ENCODE measurements around the gene LGR4. TPM values are rescaled to one million over a fixed set of nuclear protein-coding genes. Genes with fewer than 3 reads are reported as not detected.
A peak's percentile ranks its signal among the peaks of the same experiment; 100 is the strongest.
"Not testable (repeated sequence)": the region's sequence is repeated elsewhere in the genome, so short reads cannot be mapped to it uniquely, and the experiment has no call there.

LGR4 gene
- total RNA-seq, 1 donor, result 25.1 TPM

GRCh38 chr11:27348340-27348873, 124.2 kb downstream of the LGR4 start:
- DNase-seq (ENCODE audit: low read depth), result no peak
- no peak overlapping the region for H3K4me3 ChIP-seq (ENCODE audit: low read depth, low read length)

DNA sequence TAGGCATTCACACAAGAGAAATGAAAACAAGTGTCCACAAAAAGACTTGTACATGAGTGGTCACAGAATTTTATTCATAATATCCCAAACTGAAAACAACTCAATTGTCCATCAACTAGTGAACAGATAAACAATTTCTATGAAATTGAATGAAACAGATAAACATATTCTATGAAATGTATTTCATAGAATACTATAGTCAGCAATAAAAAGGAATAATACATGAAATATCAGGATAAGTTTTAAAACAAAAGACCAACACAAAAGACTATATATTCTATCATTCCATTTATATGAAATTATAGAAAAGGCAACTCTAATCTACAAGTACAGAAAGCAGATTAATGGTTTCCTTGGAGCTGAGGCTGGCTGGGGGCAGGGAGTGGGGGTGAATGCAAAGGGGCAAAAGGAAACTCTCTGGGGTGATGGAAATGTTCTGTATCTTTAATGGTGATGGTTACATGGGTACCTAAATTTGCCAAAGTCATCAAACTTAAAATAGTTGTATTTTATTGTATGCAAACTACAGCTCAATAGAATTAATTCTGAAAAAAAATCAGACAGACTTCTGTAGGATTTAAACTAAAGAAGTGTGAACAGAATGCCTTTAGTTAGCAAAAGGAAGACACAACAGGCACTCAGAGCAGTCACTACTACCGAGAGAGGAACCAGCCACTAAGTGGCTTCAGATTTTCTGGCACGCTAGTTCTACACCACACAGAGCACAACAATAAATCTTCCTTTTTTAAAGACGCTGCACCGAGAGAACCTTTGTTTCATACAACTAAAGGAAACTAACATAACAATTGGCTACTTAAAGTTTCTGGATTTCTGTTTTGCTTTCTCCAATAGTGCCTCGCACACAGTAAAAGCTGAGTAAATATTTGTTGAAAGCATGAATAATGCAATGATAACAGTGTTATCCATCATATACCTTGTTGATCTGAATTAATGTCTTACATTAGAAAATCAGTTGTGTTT, 124.9 kb downstream of the LGR4 start:
- no peak for TF ChIP-seq CTCF (IDR thresholded peaks at IDR 0.05; ENCODE audit: insufficient read depth, low read length)
- DNase-seq (ENCODE audit: low read depth), result no peak
- H3K4me3 ChIP-seq (ENCODE audit: low read depth, low read length), result no peak overlapping the region

More at GRCh38 chr11:27348340-27348873, 124.2 kb downstream of the LGR4 start:
- no peak for TF ChIP-seq CTCF (IDR thresholded peaks at IDR 0.05; ENCODE audit: insufficient read depth, low read length)

- no peak overlapping the region for H3K4me3 ChIP-seq (ENCODE audit: low read depth, low read length)
- TF ChIP-seq CTCF (IDR thresholded peaks at IDR 0.05; ENCODE audit: insufficient read depth, low read length), result no peak
- DNase-seq (ENCODE audit: low read depth), result no peak
Observed at GRCh38 chr11:27339941-27340340, 132.6 kb downstream of the LGR4 start.

- H3K4me3 ChIP-seq (ENCODE audit: low read depth, low read length); DNase-seq (ENCODE audit: low read depth): not testable (repeated sequence)
Observed at GRCh38 chr11:27334764-27335163, 137.8 kb downstream of the LGR4 start.

GRCh38 chr11:27331981-27332380, 140.6 kb downstream of the LGR4 start:
- peak; percentile 28 for DNase-seq (ENCODE audit: low read depth)
- no peak for TF ChIP-seq CTCF (IDR thresholded peaks at IDR 0.05; ENCODE audit: insufficient read depth, low read length)
- H3K4me3 ChIP-seq (ENCODE audit: low read depth, low read length), result no peak overlapping the region

GRCh38 chr11:27330633-27331270, 141.8 kb downstream of the LGR4 start:
- DNase-seq (ENCODE audit: low read depth), result no peak
- TF ChIP-seq CTCF (IDR thresholded peaks at IDR 0.05; ENCODE audit: insufficient read depth, low read length), result no peak
- H3K4me3 ChIP-seq (ENCODE audit: low read depth, low read length), result no peak overlapping the region

Measured in fibroblast of the aortic adventitia (primary cell).